Type B pancreatic cell (in vitro differentiated cells): Measurements from ENCODE around the gene ILDR2. TPM values are rescaled to one million over a fixed set of nuclear protein-coding genes. Genes with fewer than 3 reads are reported as not detected.

Source experiments
- DNase-seq: peaks from one replicate; pipeline ENCODE4 v3.0.0; 2021; ENCODE audit warnings: mixed read lengths; ENCODE audit not compliant: unreplicated experiment; ENCODE audit errors: extremely low spot score
- H3K27ac Mint-ChIP-seq: 2 replicates; pipeline ENCODE4 v1.8.0; 2021; ENCODE audit warnings: mild to moderate bottlenecking, mixed read lengths
- H3K27me3 Mint-ChIP-seq: 2 replicates; pipeline ENCODE4 v1.8.0; 2021; ENCODE audit warnings: mixed read lengths
- H3K36me3 Mint-ChIP-seq: 2 replicates; pipeline ENCODE4 v1.8.0; 2021; ENCODE audit warnings: mixed read lengths
- H3K4me1 Mint-ChIP-seq: one replicate; pipeline ENCODE4 v1.8.0; 2021; ENCODE audit warnings: mixed read lengths; ENCODE audit not compliant: unreplicated experiment
- H3K4me3 Mint-ChIP-seq: 2 replicates; pipeline ENCODE4 v1.8.0; 2021; ENCODE audit warnings: mild to moderate bottlenecking, mixed read lengths
- H3K9me3 Mint-ChIP-seq: 2 replicates; pipeline ENCODE4 v1.8.0; 2021; ENCODE audit warnings: mixed read lengths
- CTCF ChIP-seq: fragments of 200-600 bp; sonication (generic); conservative IDR thresholded peaks from 2 replicates; pipeline ENCODE4 v1.5.0; 2021; ENCODE audit warnings: antibody characterized with exemption, mild to moderate bottlenecking
- total RNA-seq: library from RNA; stranded (reverse); gene quantifications from 2 replicates; pipeline ENCODE4 v1.2.1, GENCODE V29; 2021; ENCODE audit warnings: low replicate concordance

Gene ILDR2
- total RNA-seq, 1 donor from 2014 or later = 48.7 TPM

- Mint-ChIP-seq H3K4me3 (peak within 1 kb of the TSS; percentile 96), H3K27me3 (peaks cover 4% of the 10 kb centered on the region), H3K36me3 (peaks cover 8% of the 10 kb centered on the region)
Observed at GRCh38 chr1:166875734-166876539, 99.4 kb downstream of the ILDR2 start, which contains the start of gene TADA1. Gene TADA1, minus strand, starts transcription at chr1:166876264. Its CDS starts 31 bp downstream, at chr1:166876233.

DNA sequence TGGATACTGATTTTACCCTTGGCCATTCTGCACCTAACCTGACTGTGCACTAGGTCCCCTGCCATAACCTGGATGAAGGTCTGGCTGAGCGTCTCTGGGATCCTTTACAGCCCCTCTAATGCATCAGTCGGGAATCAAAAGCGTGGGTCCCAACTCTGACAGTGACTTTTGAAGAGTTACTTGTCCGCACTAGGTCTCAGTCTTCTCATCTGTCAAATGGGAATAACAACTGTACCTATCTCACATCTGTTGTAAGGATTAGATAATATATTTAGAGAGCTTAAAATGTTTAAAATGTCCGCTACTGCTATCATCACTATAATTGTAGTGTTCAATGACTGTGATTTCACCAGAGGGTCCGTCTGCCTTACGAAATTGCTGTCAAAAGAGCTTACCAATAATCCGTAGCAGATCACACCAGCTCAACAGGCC, 100.0 kb downstream of the ILDR2 start:
- no peak for DNase-seq
- peaks cover 8% of the 10 kb centered on the region for H3K36me3 Mint-ChIP-seq
- no peaks in the 10 kb centered on the region for H3K9me3 Mint-ChIP-seq
- no peak for TF ChIP-seq CTCF
- peak overlapping the region; percentile 68 for H3K27ac Mint-ChIP-seq
- peaks cover 37% of the 10 kb centered on the region for H3K4me1 Mint-ChIP-seq
- H3K4me3 Mint-ChIP-seq = peak overlapping the region; percentile 96
- peaks cover 2% of the 10 kb centered on the region for H3K27me3 Mint-ChIP-seq

More at GRCh38 chr1:166875734-166876539, 99.4 kb downstream of the ILDR2 start, which contains the start of gene TADA1:
- TF ChIP-seq CTCF = no peak
- Mint-ChIP-seq H3K27ac (peak within 1 kb of the TSS; percentile 94), H3K4me1 (peaks cover 31% of the 10 kb centered on the region), H3K9me3 (no peaks in the 10 kb centered on the region)
- DNase-seq = peak; percentile 98

DNA sequence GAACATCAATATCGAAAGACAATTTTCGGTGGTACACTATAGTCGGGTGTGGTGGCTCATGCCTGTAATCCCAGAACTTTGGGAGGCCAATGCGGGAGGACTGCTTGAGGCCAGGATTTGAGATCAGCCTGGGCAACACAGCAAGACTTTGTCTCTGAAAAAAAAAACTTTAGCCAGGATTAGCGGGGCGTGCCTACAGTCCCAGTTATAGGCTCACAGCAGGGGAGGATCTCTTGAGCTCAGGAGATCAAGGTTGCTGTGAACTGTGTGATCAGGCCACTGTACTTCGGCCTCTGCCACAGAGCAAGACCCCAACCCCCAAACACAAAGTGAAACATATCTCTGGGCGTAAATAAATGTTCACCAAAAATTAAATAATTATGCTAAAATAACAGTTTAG, 100.9 kb downstream of the ILDR2 start:
- Mint-ChIP-seq H3K4me3 (peak overlapping the region; percentile 96), H3K27ac (no peak overlapping the region), H3K36me3 (peaks cover 8% of the 10 kb centered on the region), H3K4me1 (peaks cover 41% of the 10 kb centered on the region), H3K27me3 (no peaks in the 10 kb centered on the region), H3K9me3 (no peaks in the 10 kb centered on the region)
- TF ChIP-seq CTCF = no peak
- DNase-seq = no peak

DNA sequence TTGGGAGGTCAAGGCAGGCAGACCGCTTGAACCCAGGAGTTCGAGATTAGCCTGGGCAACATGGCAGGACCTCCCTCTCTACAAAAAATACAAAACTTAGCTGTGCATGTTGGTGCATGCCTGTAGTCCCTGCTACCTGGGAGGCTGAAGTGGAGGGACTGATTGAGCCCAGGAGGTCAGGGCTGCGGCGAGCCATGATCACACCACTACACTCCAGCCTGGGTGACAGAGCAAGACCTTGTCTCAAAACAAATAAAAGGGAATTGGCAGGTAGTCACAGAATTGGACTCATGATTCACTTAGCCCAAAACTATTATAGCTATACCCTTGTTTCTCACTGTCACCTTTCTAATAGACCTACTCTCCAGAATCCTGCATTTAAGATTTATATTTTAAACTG, 104.8 kb downstream of the ILDR2 start:
- no peaks in the 10 kb centered on the region for H3K27me3 Mint-ChIP-seq
- DNase-seq = no peak
- peaks cover 48% of the 10 kb centered on the region for H3K4me1 Mint-ChIP-seq
- H3K9me3 Mint-ChIP-seq = no peaks in the 10 kb centered on the region
- H3K27ac Mint-ChIP-seq = no peak overlapping the region
- H3K4me3 Mint-ChIP-seq = no peak overlapping the region
- H3K36me3 Mint-ChIP-seq = peaks cover 16% of the 10 kb centered on the region
- no peak for TF ChIP-seq CTCF

GRCh38 chr1:166869318-166870099, 105.8 kb downstream of the ILDR2 start:
- Mint-ChIP-seq H3K27me3 (no peaks in the 10 kb centered on the region), H3K36me3 (peaks cover 16% of the 10 kb centered on the region), H3K4me1 (peaks cover 39% of the 10 kb centered on the region), H3K4me3 (no peak overlapping the region), H3K27ac (no peak overlapping the region), H3K9me3 (no peaks in the 10 kb centered on the region)
- no peak for TF ChIP-seq CTCF
- DNase-seq = no peak
